Fibroblast of gingiva (primary cell): ENCODE results near the gene FAAP20.

ENCODE experiments used
- DNase-seq: peaks from one replicate; pipeline ENCODE4 v3.0.0-alpha.2; 2011; ENCODE audit warnings: low read depth

FAAP20 gene

GRCh38 chr1:2194319-2194897 lies at the start of gene FAAP20:
Gene FAAP20 (minus strand): TSS chr1:2194772. CDS start chr1:2194749, 23 bp downstream.
- peak; percentile 56 for DNase-seq

GRCh38 chr1:2242814-2243725 lies 48.5 kb upstream of the FAAP20 start:
- DNase-seq = no peak

GRCh38 chr1:2241820-2242219 lies 47.2 kb upstream of the FAAP20 start:
- DNase-seq = no peak

- peak; percentile 60 for DNase-seq
Measured at GRCh38 chr1:2240270-2241156, 45.9 kb upstream of the FAAP20 start.

GRCh38 chr1:2239384-2239985 lies 44.9 kb upstream of the FAAP20 start:
- no peak for DNase-seq

- DNase-seq = no peak
Measured at GRCh38 chr1:2239013-2239370, 44.4 kb upstream of the FAAP20 start.

- DNase-seq = no peak
Measured at GRCh38 chr1:2238361-2239012, 43.9 kb upstream of the FAAP20 start.

GRCh38 chr1:2237773-2238172 lies 43.2 kb upstream of the FAAP20 start:
- peak; percentile 40 for DNase-seq

- DNase-seq = no peak
Measured at GRCh38 chr1:2236695-2237677, 42.4 kb upstream of the FAAP20 start.

- DNase-seq = no peak
Measured at GRCh38 chr1:2235300-2235998, 40.9 kb upstream of the FAAP20 start.

- no peak for DNase-seq
Measured at GRCh38 chr1:2234762-2235113, 40.2 kb upstream of the FAAP20 start.

GRCh38 chr1:2233997-2234761 lies 39.6 kb upstream of the FAAP20 start:
- DNase-seq = peak; percentile 98

- DNase-seq = no peak
Measured at GRCh38 chr1:2233468-2233867, 38.9 kb upstream of the FAAP20 start.

- no peak for DNase-seq
Measured at GRCh38 chr1:2232916-2233438, 38.4 kb upstream of the FAAP20 start.

- no peak for DNase-seq
Measured at GRCh38 chr1:2232255-2232915, 37.8 kb upstream of the FAAP20 start.

- DNase-seq = peak; percentile 82
Measured at GRCh38 chr1:2231532-2232254, 37.1 kb upstream of the FAAP20 start.

- DNase-seq = no peak
Measured at GRCh38 chr1:2230781-2231531, 36.4 kb upstream of the FAAP20 start.
